ENCODE data around the gene TFAP2A. TPM values are rescaled to one million over a fixed set of nuclear protein-coding genes. Genes with fewer than 3 reads are reported as not detected.

TFAP2A gene
- 0.51 TPM for total RNA-seq
- long read RNA-seq = 0 reads

GRCh38 chr6:10414756-10415616 is at the start of gene TFAP2A:
Gene TFAP2A, minus strand, starts transcription at chr6:10415074. Its CDS starts 83 bp downstream, at chr6:10414991.
- ATAC-seq (ENCODE audit: poor library complexity) = no peak

GRCh38 chr6:10463491-10464481 is 48.9 kb upstream of the TFAP2A start:
- DNase-seq (no peak), ATAC-seq (ENCODE audit: poor library complexity) (no peak)
- intact Hi-C loops (cut with DNase I) = no loop called here

More at GRCh38 chr6:10414756-10415616, at the start of gene TFAP2A:
- DNase-seq = no peak
- intact Hi-C loops (cut with DNase I) = no loop called here

- ATAC-seq (ENCODE audit: poor library complexity) = no peak
- intact Hi-C loops (cut with DNase I) = no loop called here
Observed at GRCh38 chr6:10463040-10463439, 48.2 kb upstream of the TFAP2A start.

GRCh38 chr6:10461850-10462249 is 47.0 kb upstream of the TFAP2A start:
- DNase-seq = no peak
- intact Hi-C loops (cut with DNase I) = no loop called here
- no peak for ATAC-seq (ENCODE audit: poor library complexity)

More at GRCh38 chr6:10463040-10463439, 48.2 kb upstream of the TFAP2A start:
- DNase-seq = no peak

- ATAC-seq (ENCODE audit: poor library complexity) = no peak
- intact Hi-C loops (cut with DNase I) = no loop called here
- DNase-seq = no peak
Observed at GRCh38 chr6:10460096-10460495, 45.2 kb upstream of the TFAP2A start.

GRCh38 chr6:10458287-10458686 is 43.4 kb upstream of the TFAP2A start:
- intact Hi-C loops (cut with DNase I) = no loop called here
- no peak for DNase-seq
- ATAC-seq (ENCODE audit: poor library complexity) = no peak

- intact Hi-C loops (cut with DNase I) = no loop called here
- no peak for ATAC-seq (ENCODE audit: poor library complexity)
- DNase-seq = no peak
Observed at GRCh38 chr6:10453596-10453995, 38.7 kb upstream of the TFAP2A start.

- DNase-seq = no peak
- no peak for ATAC-seq (ENCODE audit: poor library complexity)
- intact Hi-C loops (cut with DNase I) = no loop called here
Observed at GRCh38 chr6:10451828-10452509, 37.1 kb upstream of the TFAP2A start.

GRCh38 chr6:10451394-10451793 is 36.5 kb upstream of the TFAP2A start:
- intact Hi-C loops (cut with DNase I) = no loop called here
- DNase-seq = no peak
- ATAC-seq (ENCODE audit: poor library complexity) = no peak

- no peak for ATAC-seq (ENCODE audit: poor library complexity)
- no peak for DNase-seq
- intact Hi-C loops (cut with DNase I) = no loop called here
Observed at GRCh38 chr6:10449751-10450150, 34.9 kb upstream of the TFAP2A start.

- intact Hi-C loops (cut with DNase I) = no loop called here
- ATAC-seq (ENCODE audit: poor library complexity) = no peak
- no peak for DNase-seq
Observed at GRCh38 chr6:10448096-10448495, 33.2 kb upstream of the TFAP2A start.

- intact Hi-C loops (cut with DNase I) = no loop called here
- ATAC-seq (ENCODE audit: poor library complexity) (no peak), DNase-seq (no peak)
Observed at GRCh38 chr6:10446548-10446947, 31.7 kb upstream of the TFAP2A start.

- ATAC-seq (ENCODE audit: poor library complexity) (no peak), DNase-seq (no peak)
- intact Hi-C loops (cut with DNase I) = no loop called here
Observed at GRCh38 chr6:10441655-10442009, 26.8 kb upstream of the TFAP2A start.

GRCh38 chr6:10441004-10441654 is 26.3 kb upstream of the TFAP2A start:
- intact Hi-C loops (cut with DNase I) = no loop called here
- ATAC-seq (ENCODE audit: poor library complexity) (no peak), DNase-seq (no peak)

GRCh38 chr6:10437891-10438290 is 23.0 kb upstream of the TFAP2A start:
- ATAC-seq (ENCODE audit: poor library complexity) = no peak

GRCh38 chr6:10434235-10434634 is 19.4 kb upstream of the TFAP2A start:
- DNase-seq = no peak
- no peak for ATAC-seq (ENCODE audit: poor library complexity)
- intact Hi-C loops (cut with DNase I) = loop anchor here (5.0 to 10.0 kb wide), 2 partner anchors 1452 to 1729 kb away; no protein-coding TSS in a partner anchor

More at GRCh38 chr6:10437891-10438290, 23.0 kb upstream of the TFAP2A start:
- intact Hi-C loops (cut with DNase I) = loop anchor here (10.0 kb wide), 1 partner anchor 1733 kb away; no protein-coding TSS in a partner anchor
- DNase-seq = no peak

GRCh38 chr6:10433322-10433721 is 18.4 kb upstream of the TFAP2A start:
- intact Hi-C loops (cut with DNase I) = loop anchor here (5.0 to 10.0 kb wide), 2 partner anchors 1451 to 1729 kb away; no protein-coding TSS in a partner anchor
- DNase-seq = no peak
- no peak for ATAC-seq (ENCODE audit: poor library complexity)

Data from Right ventricle myocardium superior (tissue), 1 donor.